HL-60 (cell line): ENCODE results near the gene SASH1.

Experiments
- CTCF ChIP-seq: IDR thresholded peaks from one replicate; pipeline ENCODE4 v1.5.1; 2011; ENCODE audit warnings: low read length, control low read depth, inconsistent platforms; ENCODE audit not compliant: insufficient read depth
- POLR2AphosphoS5 ChIP-seq: IDR thresholded peaks from 2 replicates; pipeline ENCODE4 v1.6.1; 2012; ENCODE audit warnings: low read depth
- TF ChIP-seq, protein P1 (sequence below): IDR thresholded peaks from 2 replicates; pipeline ENCODE4 v1.6.1; 2012; ENCODE audit warnings: low read depth; ENCODE audit not compliant: insufficient replicate concordance

GRCh38 chr6:148445116-148445515 is 102.5 kb downstream of the SASH1 start:
- TF ChIP-seq CTCF, result no peak
- no peak for TF ChIP-seq POLR2AphosphoS5
- TF ChIP-seq, protein P1, sequence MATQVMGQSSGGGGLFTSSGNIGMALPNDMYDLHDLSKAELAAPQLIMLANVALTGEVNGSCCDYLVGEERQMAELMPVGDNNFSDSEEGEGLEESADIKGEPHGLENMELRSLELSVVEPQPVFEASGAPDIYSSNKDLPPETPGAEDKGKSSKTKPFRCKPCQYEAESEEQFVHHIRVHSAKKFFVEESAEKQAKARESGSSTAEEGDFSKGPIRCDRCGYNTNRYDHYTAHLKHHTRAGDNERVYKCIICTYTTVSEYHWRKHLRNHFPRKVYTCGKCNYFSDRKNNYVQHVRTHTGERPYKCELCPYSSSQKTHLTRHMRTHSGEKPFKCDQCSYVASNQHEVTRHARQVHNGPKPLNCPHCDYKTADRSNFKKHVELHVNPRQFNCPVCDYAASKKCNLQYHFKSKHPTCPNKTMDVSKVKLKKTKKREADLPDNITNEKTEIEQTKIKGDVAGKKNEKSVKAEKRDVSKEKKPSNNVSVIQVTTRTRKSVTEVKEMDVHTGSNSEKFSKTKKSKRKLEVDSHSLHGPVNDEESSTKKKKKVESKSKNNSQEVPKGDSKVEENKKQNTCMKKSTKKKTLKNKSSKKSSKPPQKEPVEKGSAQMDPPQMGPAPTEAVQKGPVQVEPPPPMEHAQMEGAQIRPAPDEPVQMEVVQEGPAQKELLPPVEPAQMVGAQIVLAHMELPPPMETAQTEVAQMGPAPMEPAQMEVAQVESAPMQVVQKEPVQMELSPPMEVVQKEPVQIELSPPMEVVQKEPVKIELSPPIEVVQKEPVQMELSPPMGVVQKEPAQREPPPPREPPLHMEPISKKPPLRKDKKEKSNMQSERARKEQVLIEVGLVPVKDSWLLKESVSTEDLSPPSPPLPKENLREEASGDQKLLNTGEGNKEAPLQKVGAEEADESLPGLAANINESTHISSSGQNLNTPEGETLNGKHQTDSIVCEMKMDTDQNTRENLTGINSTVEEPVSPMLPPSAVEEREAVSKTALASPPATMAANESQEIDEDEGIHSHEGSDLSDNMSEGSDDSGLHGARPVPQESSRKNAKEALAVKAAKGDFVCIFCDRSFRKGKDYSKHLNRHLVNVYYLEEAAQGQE, result no peak
